GM18505 (cell line): ENCODE measurements around the gene CDON.
"Not testable (repeated sequence)": the region's sequence is repeated elsewhere in the genome, so short reads cannot be mapped to it uniquely, and the experiment has no call there.

Experiments
- ATAC-seq: cut with Tn5 transposase; IDR thresholded peaks from one replicate; pipeline ENCODE4 v1.9.1; 2021; ENCODE audit not compliant: unreplicated experiment
- POLR2A ChIP-seq: IDR thresholded peaks from 4 replicates; pipeline ENCODE4 v1.6.1; 2011; ENCODE audit warnings: borderline replicate concordance; ENCODE audit not compliant: insufficient read depth, insufficient read length; ENCODE audit errors: extremely low read depth

Gene CDON

GRCh38 chr11:125990244-125990643 lies 72.4 kb downstream of the CDON start:
- no peak for ATAC-seq
- TF ChIP-seq POLR2A = no peak

GRCh38 chr11:125987066-125987641 lies 75.5 kb downstream of the CDON start:
- TF ChIP-seq POLR2A = no peak
- ATAC-seq = no peak

GRCh38 chr11:125985956-125986355 lies 76.7 kb downstream of the CDON start:
- ATAC-seq = not testable (repeated sequence)

- TF ChIP-seq POLR2A = no peak
- no peak for ATAC-seq
Observed at GRCh38 chr11:125982348-125982730, 80.3 kb downstream of the CDON start.

- no peak for ATAC-seq
Observed at GRCh38 chr11:125980436-125980835, 82.2 kb downstream of the CDON start.

GRCh38 chr11:125979511-125979910 lies 83.2 kb downstream of the CDON start:
- ATAC-seq = no peak
- TF ChIP-seq POLR2A = no peak

More at GRCh38 chr11:125980436-125980835, 82.2 kb downstream of the CDON start:
- TF ChIP-seq POLR2A = no peak

GRCh38 chr11:125978778-125979407 lies 83.8 kb downstream of the CDON start:
- ATAC-seq = no peak
- no peak for TF ChIP-seq POLR2A

GRCh38 chr11:125978181-125978716 lies 84.4 kb downstream of the CDON start:
- no peak for TF ChIP-seq POLR2A
- ATAC-seq = no peak

GRCh38 chr11:125977333-125977732 lies 85.3 kb downstream of the CDON start:
- no peak for ATAC-seq
- no peak for TF ChIP-seq POLR2A

GRCh38 chr11:125976156-125976555 lies 86.5 kb downstream of the CDON start:
- no peak for ATAC-seq
- no peak for TF ChIP-seq POLR2A

- no peak for TF ChIP-seq POLR2A
Observed at GRCh38 chr11:125975634-125976033, 87.0 kb downstream of the CDON start.

GRCh38 chr11:125974284-125974683 lies 88.4 kb downstream of the CDON start:
- TF ChIP-seq POLR2A = no peak
- no peak for ATAC-seq

More at GRCh38 chr11:125975634-125976033, 87.0 kb downstream of the CDON start:
- ATAC-seq = no peak

- TF ChIP-seq POLR2A = no peak
- ATAC-seq = no peak
Observed at GRCh38 chr11:125971618-125972017, 91.0 kb downstream of the CDON start.

- ATAC-seq = no peak
- no peak for TF ChIP-seq POLR2A
Observed at GRCh38 chr11:125968354-125968753, 94.3 kb downstream of the CDON start.

GRCh38 chr11:125967515-125967914 lies 95.2 kb downstream of the CDON start:
- no peak for ATAC-seq
- no peak for TF ChIP-seq POLR2A

GRCh38 chr11:125960771-125961170 lies 101.9 kb downstream of the CDON start:
- TF ChIP-seq POLR2A = no peak
- no peak for ATAC-seq
